A673 (cell line): ENCODE data around the gene GABRA1. TPM values are rescaled to one million over a fixed set of nuclear protein-coding genes. Genes with fewer than 3 reads are reported as not detected.
A peak's percentile ranks its signal among the peaks of the same experiment; 100 is the strongest.

Source experiments
- Bru-seq: library from RNA; stranded (reverse); fragments of 400-500 nt; gene quantifications from one replicate; lab custom pipeline; 2021; lab: Mats Ljungman, UMichigan
- BruChase-seq, 2 experiments: library from RNA; stranded (reverse); fragments of 400-500 nt; gene quantifications; one replicate each; lab custom pipeline; 2021; lab: Mats Ljungman, UMichigan
- BruUV-seq: library from RNA; stranded (reverse); fragments of 400-500 nt; replicated peaks from 2 replicates; lab custom pipeline; 2021; lab: Mats Ljungman, UMichigan
- CTCF ChIA-PET: fragments of 300-600 bp; sonication (Branson Sonifier 250); formaldehyde crosslinking; loops from one replicate; lab custom pipeline; 2022; ENCODE audit warnings: antibody characterized with exemption; lab: Charles Lee
- POLR2A ChIA-PET: fragments of 300-600 bp; sonication (Branson Sonifier 250); formaldehyde crosslinking; loops from one replicate; lab custom pipeline; 2022; ENCODE audit warnings: antibody characterized with exemption; ENCODE audit not compliant: low non-redundant PET; lab: Charles Lee
- DNase-seq: peaks from one replicate; pipeline ENCODE4 v3.0.0-alpha.2; 2015; ENCODE audit warnings: low spot score
- H3K27ac ChIP-seq: fragments of 200-600 bp; sonication (generic); 2 replicates; pipeline ENCODE4 v1.5.1; 2016; ENCODE audit warnings: mixed run types, low read depth, mild to moderate bottlenecking, mixed read lengths, antibody characterized with exemption, low read length; ENCODE audit not compliant: poor library complexity, severe bottlenecking
- H3K27me3 ChIP-seq: fragments of 200-600 bp; sonication (generic); replicated peaks from 2 replicates; pipeline ENCODE4 v1.6.1; 2017; ENCODE audit warnings: mixed run types, low read depth, mild to moderate bottlenecking, mixed read lengths, antibody characterized with exemption, low read length; ENCODE audit not compliant: insufficient read depth, poor library complexity
- H3K36me3 ChIP-seq: fragments of 200-600 bp; sonication (generic); 2 replicates; pipeline ENCODE4 v1.6.1; 2016; ENCODE audit warnings: mixed run types, mild to moderate bottlenecking, mixed read lengths, antibody characterized with exemption, low read length; ENCODE audit not compliant: insufficient read depth, poor library complexity, severe bottlenecking
- H3K4me1 ChIP-seq: fragments of 200-600 bp; sonication (generic); 2 replicates; pipeline ENCODE4 v1.6.1; 2017; ENCODE audit warnings: mixed run types, mild to moderate bottlenecking, mixed read lengths, antibody characterized with exemption, low read length; ENCODE audit not compliant: insufficient read depth, poor library complexity, severe bottlenecking
- H3K4me3 ChIP-seq: fragments of 200-600 bp; sonication (generic); 2 replicates; pipeline ENCODE4 v1.5.1; 2016; ENCODE audit warnings: low read depth, mixed run types, mild to moderate bottlenecking, mixed read lengths, low read length; ENCODE audit not compliant: poor library complexity, severe bottlenecking
- H3K9me3 ChIP-seq: fragments of 200-600 bp; sonication (generic); 2 replicates; pipeline ENCODE4 v1.6.1; 2016; ENCODE audit warnings: mixed run types, low read depth, mild to moderate bottlenecking, mixed read lengths, antibody characterized with exemption, low read length; ENCODE audit not compliant: poor library complexity, severe bottlenecking
- EZH2 ChIP-seq: fragments of 200-600 bp; sonication (generic); IDR thresholded peaks from 2 replicates; pipeline ENCODE4 v1.6.1; 2017; ENCODE audit warnings: borderline replicate concordance, low read depth, mild to moderate bottlenecking, mixed read lengths, antibody characterized with exemption, low read length; ENCODE audit not compliant: poor library complexity, severe bottlenecking
- intact Hi-C: fragments of 100-400 bp; cut with micrococcal nuclease; formaldehyde crosslinking; loops from one replicate; pipeline ENCODE4 v1.10.0; 2022; ENCODE audit not compliant: unreplicated experiment
- long read RNA-seq: library from polyadenylated mRNA; stranded (forward); transcript quantifications from one replicate; pipeline ENCODE4 v2.0.0, GENCODE V29; 2022
- total RNA-seq: library from RNA; stranded (reverse); gene quantifications from 2 replicates; pipeline ENCODE4 v1.2.3, GENCODE V29; 2021
- TF ChIP-seq, protein P1 (sequence below): fragments of 300-800, 200-600 bp; sonication (generic); conservative IDR thresholded peaks from 2 replicates; pipeline ENCODE4 v1.5.1; 2017; ENCODE audit warnings: low read depth, mild to moderate bottlenecking, antibody characterized with exemption, low read length, moderate library complexity, mixed read lengths

The GABRA1 gene
- not detected in 2 replicates for total RNA-seq
- percentile 2 among the genes with signal in this experiment for Bru-seq, nascent RNA
- BruChase-seq, experiment 1, labeled RNA remaining after a 2-hour chase, result percentile 1 among the genes with signal in this experiment
- BruChase-seq, experiment 2, labeled RNA remaining after a 6-hour chase, result not detected
- long read RNA-seq, result 0 reads

GRCh38 chr5:161847941-161848391 is at the start of gene GABRA1:
Gene GABRA1, plus strand, starts transcription at chr5:161848120. Its CDS starts 2,691 bp downstream, at chr5:161850811.
- TF ChIP-seq, protein P1, sequence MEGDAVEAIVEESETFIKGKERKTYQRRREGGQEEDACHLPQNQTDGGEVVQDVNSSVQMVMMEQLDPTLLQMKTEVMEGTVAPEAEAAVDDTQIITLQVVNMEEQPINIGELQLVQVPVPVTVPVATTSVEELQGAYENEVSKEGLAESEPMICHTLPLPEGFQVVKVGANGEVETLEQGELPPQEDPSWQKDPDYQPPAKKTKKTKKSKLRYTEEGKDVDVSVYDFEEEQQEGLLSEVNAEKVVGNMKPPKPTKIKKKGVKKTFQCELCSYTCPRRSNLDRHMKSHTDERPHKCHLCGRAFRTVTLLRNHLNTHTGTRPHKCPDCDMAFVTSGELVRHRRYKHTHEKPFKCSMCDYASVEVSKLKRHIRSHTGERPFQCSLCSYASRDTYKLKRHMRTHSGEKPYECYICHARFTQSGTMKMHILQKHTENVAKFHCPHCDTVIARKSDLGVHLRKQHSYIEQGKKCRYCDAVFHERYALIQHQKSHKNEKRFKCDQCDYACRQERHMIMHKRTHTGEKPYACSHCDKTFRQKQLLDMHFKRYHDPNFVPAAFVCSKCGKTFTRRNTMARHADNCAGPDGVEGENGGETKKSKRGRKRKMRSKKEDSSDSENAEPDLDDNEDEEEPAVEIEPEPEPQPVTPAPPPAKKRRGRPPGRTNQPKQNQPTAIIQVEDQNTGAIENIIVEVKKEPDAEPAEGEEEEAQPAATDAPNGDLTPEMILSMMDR, result no peak
- no peak for TF ChIP-seq EZH2
- ChIA-PET CTCF (no interaction called here), POLR2A (no interaction called here)
- no peak for DNase-seq
- Histone ChIP-seq H3K9me3 (no peaks in the 10 kb centered on the region), H3K36me3 (no peaks in the 10 kb centered on the region), H3K27me3 (peaks cover 51% of the 10 kb centered on the region), H3K27ac (no peak within 1 kb of the TSS), H3K4me1 (peaks cover 3% of the 10 kb centered on the region), H3K4me3 (no peak within 1 kb of the TSS)
- no TSS peak for BruUV-seq
- intact Hi-C loops, result no loop called here

DNA sequence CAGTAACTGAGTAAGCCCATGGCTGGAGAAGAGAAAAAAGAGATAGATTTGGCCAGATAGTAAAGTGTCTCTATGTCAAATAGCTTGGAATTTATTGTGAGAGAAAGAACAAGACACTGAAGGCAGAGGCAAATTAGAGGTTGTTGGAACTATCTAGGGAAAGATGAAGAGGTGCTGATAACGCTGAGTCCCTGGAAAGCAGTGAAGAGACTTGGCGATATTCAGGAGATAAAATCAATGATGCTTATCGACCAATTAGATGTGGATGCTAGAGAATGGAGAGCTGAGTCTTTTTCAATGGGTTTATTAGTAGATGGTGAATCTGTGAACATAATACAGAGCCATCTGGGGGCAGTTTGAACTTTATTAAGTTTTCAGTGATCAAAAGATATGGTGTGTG is 48.6 kb upstream of the GABRA1 start:
- no peaks in the 10 kb centered on the region for H3K4me1 ChIP-seq
- TF ChIP-seq, protein P1, result no peak
- no peak for TF ChIP-seq EZH2
- no peaks in the 10 kb centered on the region for H3K9me3 ChIP-seq
- intact Hi-C loops, result no loop called here
- DNase-seq, result no peak
- ChIA-PET CTCF (no interaction called here), POLR2A (no interaction called here)
- BruUV-seq, result no TSS peak
- no peaks in the 10 kb centered on the region for H3K36me3 ChIP-seq
- no peak overlapping the region for H3K4me3 ChIP-seq
- H3K27me3 ChIP-seq, result peaks cover 11% of the 10 kb centered on the region
- H3K27ac ChIP-seq, result no peak overlapping the region

- no peaks in the 10 kb centered on the region for H3K9me3 ChIP-seq
- no peak for DNase-seq
- H3K27ac ChIP-seq, result no peak overlapping the region
- H3K4me1 ChIP-seq, result no peaks in the 10 kb centered on the region
- TF ChIP-seq, protein P1, result no peak
- TF ChIP-seq EZH2, result no peak
- H3K36me3 ChIP-seq, result no peaks in the 10 kb centered on the region
- POLR2A ChIA-PET, result no interaction called here
- peaks cover 7% of the 10 kb centered on the region for H3K27me3 ChIP-seq
- CTCF ChIA-PET, result no interaction called here
- H3K4me3 ChIP-seq, result no peak overlapping the region
- no TSS peak for BruUV-seq
- intact Hi-C loops, result no loop called here
These were observed 43.7 kb upstream of the GABRA1 start for GRCh38 chr5:161804263-161804662.
